GM06990 (cell line): ENCODE results near the gene HIF1A.
"Not testable (repeated sequence)": the region's sequence is repeated elsewhere in the genome, so short reads cannot be mapped to it uniquely, and the experiment has no call there.

Experiments
- DNase-seq: peaks from one replicate; pipeline ENCODE4 v3.0.0-alpha.2; 2011; ENCODE audit not compliant: insufficient read length; ENCODE audit errors: extremely low read depth
- H3K27me3 ChIP-seq: replicated peaks from 2 replicates; pipeline ENCODE4 v1.6.0; 2011; ENCODE audit warnings: low read length; ENCODE audit not compliant: control insufficient read depth, insufficient read depth
- H3K36me3 ChIP-seq: 2 replicates; pipeline ENCODE4 v1.5.1; 2011; ENCODE audit warnings: low read length; ENCODE audit not compliant: control insufficient read depth, insufficient read depth
- H3K4me3 ChIP-seq: replicated peaks from 2 replicates; pipeline ENCODE4 v1.5.1; 2011; ENCODE audit warnings: low read depth, mild to moderate bottlenecking, control low read depth, low read length
- TF ChIP-seq, protein P1 (sequence below): IDR thresholded peaks from 2 replicates; pipeline ENCODE4 v1.5.1; 2011; ENCODE audit warnings: low read length, control low read depth, mild to moderate bottlenecking, inconsistent platforms; ENCODE audit not compliant: insufficient read depth, poor library complexity, severe bottlenecking

The HIF1A gene

GRCh38 chr14:61651355-61651754 lies 44.0 kb upstream of the HIF1A start:
- Histone ChIP-seq H3K4me3 (no peak overlapping the region), H3K27me3 (no peaks in the 10 kb centered on the region), H3K36me3 (no peaks in the 10 kb centered on the region)
- no peak for DNase-seq
- TF ChIP-seq, protein P1, sequence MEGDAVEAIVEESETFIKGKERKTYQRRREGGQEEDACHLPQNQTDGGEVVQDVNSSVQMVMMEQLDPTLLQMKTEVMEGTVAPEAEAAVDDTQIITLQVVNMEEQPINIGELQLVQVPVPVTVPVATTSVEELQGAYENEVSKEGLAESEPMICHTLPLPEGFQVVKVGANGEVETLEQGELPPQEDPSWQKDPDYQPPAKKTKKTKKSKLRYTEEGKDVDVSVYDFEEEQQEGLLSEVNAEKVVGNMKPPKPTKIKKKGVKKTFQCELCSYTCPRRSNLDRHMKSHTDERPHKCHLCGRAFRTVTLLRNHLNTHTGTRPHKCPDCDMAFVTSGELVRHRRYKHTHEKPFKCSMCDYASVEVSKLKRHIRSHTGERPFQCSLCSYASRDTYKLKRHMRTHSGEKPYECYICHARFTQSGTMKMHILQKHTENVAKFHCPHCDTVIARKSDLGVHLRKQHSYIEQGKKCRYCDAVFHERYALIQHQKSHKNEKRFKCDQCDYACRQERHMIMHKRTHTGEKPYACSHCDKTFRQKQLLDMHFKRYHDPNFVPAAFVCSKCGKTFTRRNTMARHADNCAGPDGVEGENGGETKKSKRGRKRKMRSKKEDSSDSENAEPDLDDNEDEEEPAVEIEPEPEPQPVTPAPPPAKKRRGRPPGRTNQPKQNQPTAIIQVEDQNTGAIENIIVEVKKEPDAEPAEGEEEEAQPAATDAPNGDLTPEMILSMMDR, result no peak

- TF ChIP-seq, protein P1, result no peak
- Histone ChIP-seq H3K27me3 (no peaks in the 10 kb centered on the region), H3K4me3 (no peak overlapping the region), H3K36me3 (no peaks in the 10 kb centered on the region)
- no peak for DNase-seq
Measured at GRCh38 chr14:61652526-61653262, 42.6 kb upstream of the HIF1A start.

DNA sequence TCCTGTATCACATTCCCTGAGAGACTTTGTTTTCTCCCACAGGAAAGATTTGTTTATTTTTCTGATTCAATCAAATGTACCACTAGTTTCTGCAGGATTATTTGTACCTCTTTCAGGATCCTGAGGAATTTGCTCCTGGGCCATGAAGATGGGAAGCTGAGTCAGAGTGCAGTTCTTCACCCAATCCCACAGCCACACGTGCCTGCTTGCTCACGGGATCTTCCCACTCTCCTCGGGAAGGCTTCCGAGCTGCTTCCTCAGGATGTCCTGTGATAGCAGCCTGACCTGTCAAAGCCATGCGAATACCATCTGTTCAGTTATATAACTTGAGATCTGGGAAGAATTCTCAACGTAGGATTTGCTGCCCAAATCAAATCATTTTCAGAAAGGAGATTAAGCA lies 41.8 kb upstream of the HIF1A start:
- TF ChIP-seq, protein P1, result no peak
- Histone ChIP-seq H3K27me3 (no peaks in the 10 kb centered on the region), H3K4me3 (no peak overlapping the region), H3K36me3 (no peaks in the 10 kb centered on the region)
- no peak for DNase-seq

- H3K4me3 ChIP-seq, result no peak overlapping the region
- H3K36me3 ChIP-seq, result no peaks in the 10 kb centered on the region
- TF ChIP-seq, protein P1, result no peak
- no peak for DNase-seq
- no peaks in the 10 kb centered on the region for H3K27me3 ChIP-seq
Measured at GRCh38 chr14:61654026-61654425, 41.3 kb upstream of the HIF1A start.

GRCh38 chr14:61655777-61656176 lies 39.5 kb upstream of the HIF1A start:
- H3K36me3 ChIP-seq, result no peaks in the 10 kb centered on the region
- no peak for DNase-seq
- H3K27me3 ChIP-seq, result no peaks in the 10 kb centered on the region
- H3K4me3 ChIP-seq, result no peak overlapping the region
- TF ChIP-seq, protein P1, result no peak

- no peak for DNase-seq
- no peaks in the 10 kb centered on the region for H3K27me3 ChIP-seq
- TF ChIP-seq, protein P1, result no peak
Measured at GRCh38 chr14:61656341-61656740, 39.0 kb upstream of the HIF1A start.

DNA sequence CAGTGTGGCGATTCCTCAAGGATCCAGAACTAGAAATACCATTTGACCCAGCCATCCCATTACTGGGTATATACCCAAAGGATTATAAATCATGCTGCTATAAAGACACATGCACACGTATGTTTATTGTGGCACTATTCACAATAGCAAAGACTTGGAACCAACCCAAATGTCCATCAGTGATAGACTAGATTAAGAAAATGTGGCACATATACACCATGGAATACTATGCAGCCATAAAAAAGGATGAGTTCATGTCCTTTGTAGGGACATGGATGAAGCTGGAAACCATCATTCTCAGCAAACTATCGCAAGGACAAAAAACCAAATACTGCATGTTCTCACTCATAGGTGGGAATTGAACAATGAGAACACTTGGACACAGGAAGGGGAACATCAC lies 37.2 kb upstream of the HIF1A start:
- not testable (repeated sequence) for H3K36me3 ChIP-seq, H3K4me3 ChIP-seq, DNase-seq, H3K27me3 ChIP-seq

More at GRCh38 chr14:61656341-61656740, 39.0 kb upstream of the HIF1A start:
- Histone ChIP-seq H3K36me3 (no peaks in the 10 kb centered on the region), H3K4me3 (no peak overlapping the region)
